SK-MEL-5 (cell line): ENCODE data around the gene LRP5. TPM values are rescaled to one million over a fixed set of nuclear protein-coding genes. Genes with fewer than 3 reads are reported as not detected.

Experiments used
- DNase-seq: peaks from one replicate; pipeline ENCODE4 v3.0.0-alpha.2; 2016; ENCODE audit warnings: low read depth, low spot score
- in situ Hi-C: cut with HindIII; loops from 2 replicates; pipeline ENCODE4 v1.10.0; 2016; ENCODE audit warnings: low sequenced_read_pairs, high pct_unique_total_duplicates, low pct_unique_long_range_greater_than_20kb
- polyA plus RNA-seq, 2 experiments: library from polyadenylated mRNA; depleted of rRNA; stranded (reverse); fragments of >200 nt; gene quantifications; 2 replicates each; pipeline ENCODE4 v1.2.3, GENCODE V29; 2015
- total RNA-seq: library from RNA; depleted of rRNA; stranded (reverse); fragments of >200 nt; shearing (Covaris generic); gene quantifications from 2 replicates; pipeline ENCODE4 v1.2.3, GENCODE V29; 2014; rRNA removed

Gene LRP5
- 8.8 and 12.2 TPM in 2 replicates for total RNA-seq
- polyA plus RNA-seq (2015; cell fraction: cytosol; rRNA removed), result 34.9 and 46.3 TPM in 2 replicates
- polyA plus RNA-seq (2015; cell fraction: nucleus; rRNA removed), result 15.5 and 16.2 TPM in 2 replicates

GRCh38 chr11:68312117-68312779 is at the start of gene LRP5:
LRP5 (plus strand) TSS chr11:68312591; CDS start chr11:68312715, 124 bp downstream.
- in situ Hi-C loops, result no loop called here
- no peak for DNase-seq

GRCh38 chr11:68263444-68264035 is 48.9 kb upstream of the LRP5 start:
- DNase-seq, result no peak
- in situ Hi-C loops, result no loop called here

- in situ Hi-C loops, result no loop called here
- no peak for DNase-seq
Observed at GRCh38 chr11:68264244-68264643, 48.1 kb upstream of the LRP5 start.

- in situ Hi-C loops, result no loop called here
- no peak for DNase-seq
Observed at GRCh38 chr11:68264741-68265540, 47.5 kb upstream of the LRP5 start.

GRCh38 chr11:68266121-68266891 is 46.1 kb upstream of the LRP5 start:
- in situ Hi-C loops, result no loop called here
- DNase-seq, result peak; percentile 89

GRCh38 chr11:68266936-68267880 is 45.2 kb upstream of the LRP5 start:
- no peak for DNase-seq
- in situ Hi-C loops, result no loop called here

- DNase-seq, result no peak
- in situ Hi-C loops, result no loop called here
Observed at GRCh38 chr11:68267881-68268240, 44.5 kb upstream of the LRP5 start.

- peak; percentile 64 for DNase-seq
- in situ Hi-C loops, result no loop called here
Observed at GRCh38 chr11:68269414-68270081, 42.8 kb upstream of the LRP5 start.

GRCh38 chr11:68270196-68271022 is 42.0 kb upstream of the LRP5 start:
- in situ Hi-C loops, result no loop called here
- DNase-seq, result no peak

- DNase-seq, result peak; percentile 57
- in situ Hi-C loops, result no loop called here
Observed at GRCh38 chr11:68271023-68271780, 41.2 kb upstream of the LRP5 start.

- DNase-seq, result peak; percentile 87
- in situ Hi-C loops, result no loop called here
Observed at GRCh38 chr11:68271781-68272608, 40.4 kb upstream of the LRP5 start, which contains the start of gene C11orf24. C11orf24 (minus strand) TSS chr11:68271973; CDS start chr11:68263767, 8,206 bp downstream.

GRCh38 chr11:68273026-68273738 is 39.2 kb upstream of the LRP5 start:
- no peak for DNase-seq
- in situ Hi-C loops, result no loop called here

- no peak for DNase-seq
- in situ Hi-C loops, result no loop called here
Observed at GRCh38 chr11:68274306-68274705, 38.1 kb upstream of the LRP5 start.
